ENCODE data around the gene IGLL5.
"Not testable (repeated sequence)": the region's sequence is repeated elsewhere in the genome, so short reads cannot be mapped to it uniquely, and the experiment has no call there.

Gene IGLL5

GRCh38 chr22:22916215-22916951, 28.8 kb downstream of the IGLL5 start:
- Histone ChIP-seq H3K36me3 (ENCODE audit: control insufficient read depth in 1 of 2, insufficient read depth in 2 of 2, low read length in 2 of 2) (no peaks in the 10 kb centered on the region), H3K4me1 (ENCODE audit: control insufficient read depth in 1 of 2, insufficient read depth in 2 of 2, low read length in 2 of 2) (no peaks in the 10 kb centered on the region), H3K9ac (ENCODE audit: low read depth in 1 of 2, low read length in 2 of 2) (no peak overlapping the region), H3K4me3 (ENCODE audit: low read depth in 1 of 2, low read length in 2 of 2) (no peak overlapping the region), H3K27ac (ENCODE audit: low read depth, low read length) (no peak overlapping the region), H3K9me3 (ENCODE audit: control insufficient read depth in 1 of 2, low read length in 2 of 2) (no peaks in the 10 kb centered on the region), H3K27me3 (ENCODE audit: control insufficient read depth in 1 of 2, insufficient read depth in 2 of 2, low read length in 2 of 2) (no peaks in the 10 kb centered on the region)

- H3K36me3 ChIP-seq (ENCODE audit: control insufficient read depth in 1 of 2, insufficient read depth in 2 of 2, low read length in 2 of 2): no peaks in the 10 kb centered on the region
- no peak overlapping the region for H3K27ac ChIP-seq (ENCODE audit: low read depth, low read length)
- no peaks in the 10 kb centered on the region for H3K9me3 ChIP-seq (ENCODE audit: control insufficient read depth in 1 of 2, low read length in 2 of 2)
- H3K4me3 ChIP-seq (ENCODE audit: low read depth in 1 of 2, low read length in 2 of 2): no peak overlapping the region
- no peak overlapping the region for H3K9ac ChIP-seq (ENCODE audit: low read depth in 1 of 2, low read length in 2 of 2)
- H3K27me3 ChIP-seq (ENCODE audit: control insufficient read depth in 1 of 2, insufficient read depth in 2 of 2, low read length in 2 of 2): no peaks in the 10 kb centered on the region
- no peaks in the 10 kb centered on the region for H3K4me1 ChIP-seq (ENCODE audit: control insufficient read depth in 1 of 2, insufficient read depth in 2 of 2, low read length in 2 of 2)
These were observed 29.3 kb downstream of the IGLL5 start for GRCh38 chr22:22916952-22917290.

GRCh38 chr22:22917377-22917776, 29.8 kb downstream of the IGLL5 start:
- H3K9me3 ChIP-seq (ENCODE audit: control insufficient read depth in 1 of 2, low read length in 2 of 2): no peaks in the 10 kb centered on the region
- no peak overlapping the region for H3K4me3 ChIP-seq (ENCODE audit: low read depth in 1 of 2, low read length in 2 of 2)
- H3K27ac ChIP-seq (ENCODE audit: low read depth, low read length): no peak overlapping the region
- H3K4me1 ChIP-seq (ENCODE audit: control insufficient read depth in 1 of 2, insufficient read depth in 2 of 2, low read length in 2 of 2): no peaks in the 10 kb centered on the region
- H3K27me3 ChIP-seq (ENCODE audit: control insufficient read depth in 1 of 2, insufficient read depth in 2 of 2, low read length in 2 of 2): no peaks in the 10 kb centered on the region
- H3K36me3 ChIP-seq (ENCODE audit: control insufficient read depth in 1 of 2, insufficient read depth in 2 of 2, low read length in 2 of 2): no peaks in the 10 kb centered on the region
- no peak overlapping the region for H3K9ac ChIP-seq (ENCODE audit: low read depth in 1 of 2, low read length in 2 of 2)

GRCh38 chr22:22918297-22918965, 30.8 kb downstream of the IGLL5 start:
- Histone ChIP-seq H3K27me3 (ENCODE audit: control insufficient read depth in 1 of 2, insufficient read depth in 2 of 2, low read length in 2 of 2) (no peaks in the 10 kb centered on the region), H3K4me1 (ENCODE audit: control insufficient read depth in 1 of 2, insufficient read depth in 2 of 2, low read length in 2 of 2) (no peaks in the 10 kb centered on the region), H3K9me3 (ENCODE audit: control insufficient read depth in 1 of 2, low read length in 2 of 2) (no peaks in the 10 kb centered on the region), H3K36me3 (ENCODE audit: control insufficient read depth in 1 of 2, insufficient read depth in 2 of 2, low read length in 2 of 2) (no peaks in the 10 kb centered on the region), H3K4me3 (ENCODE audit: low read depth in 1 of 2, low read length in 2 of 2) (no peak overlapping the region), H3K9ac (ENCODE audit: low read depth in 1 of 2, low read length in 2 of 2) (no peak overlapping the region), H3K27ac (ENCODE audit: low read depth, low read length) (no peak overlapping the region)

GRCh38 chr22:22919041-22919440, 31.4 kb downstream of the IGLL5 start:
- H3K9me3 ChIP-seq (ENCODE audit: control insufficient read depth in 1 of 2, low read length in 2 of 2): no peaks in the 10 kb centered on the region
- no peaks in the 10 kb centered on the region for H3K27me3 ChIP-seq (ENCODE audit: control insufficient read depth in 1 of 2, insufficient read depth in 2 of 2, low read length in 2 of 2)
- no peak overlapping the region for H3K27ac ChIP-seq (ENCODE audit: low read depth, low read length)
- no peak overlapping the region for H3K9ac ChIP-seq (ENCODE audit: low read depth in 1 of 2, low read length in 2 of 2)
- H3K4me1 ChIP-seq (ENCODE audit: control insufficient read depth in 1 of 2, insufficient read depth in 2 of 2, low read length in 2 of 2): no peaks in the 10 kb centered on the region
- H3K36me3 ChIP-seq (ENCODE audit: control insufficient read depth in 1 of 2, insufficient read depth in 2 of 2, low read length in 2 of 2): no peaks in the 10 kb centered on the region
- H3K4me3 ChIP-seq (ENCODE audit: low read depth in 1 of 2, low read length in 2 of 2): no peak overlapping the region

GRCh38 chr22:22920104-22920654, 32.6 kb downstream of the IGLL5 start:
- no peak overlapping the region for H3K27ac ChIP-seq (ENCODE audit: low read depth, low read length)
- H3K36me3 ChIP-seq (ENCODE audit: control insufficient read depth in 1 of 2, insufficient read depth in 2 of 2, low read length in 2 of 2): no peaks in the 10 kb centered on the region
- no peak overlapping the region for H3K4me3 ChIP-seq (ENCODE audit: low read depth in 1 of 2, low read length in 2 of 2)
- no peaks in the 10 kb centered on the region for H3K4me1 ChIP-seq (ENCODE audit: control insufficient read depth in 1 of 2, insufficient read depth in 2 of 2, low read length in 2 of 2)
- H3K27me3 ChIP-seq (ENCODE audit: control insufficient read depth in 1 of 2, insufficient read depth in 2 of 2, low read length in 2 of 2): no peaks in the 10 kb centered on the region
- H3K9ac ChIP-seq (ENCODE audit: low read depth in 1 of 2, low read length in 2 of 2): no peak overlapping the region
- H3K9me3 ChIP-seq (ENCODE audit: control insufficient read depth in 1 of 2, low read length in 2 of 2): no peaks in the 10 kb centered on the region

- no peaks in the 10 kb centered on the region for H3K27me3 ChIP-seq (ENCODE audit: control insufficient read depth in 1 of 2, insufficient read depth in 2 of 2, low read length in 2 of 2)
- no peak overlapping the region for H3K27ac ChIP-seq (ENCODE audit: low read depth, low read length)
- no peaks in the 10 kb centered on the region for H3K4me1 ChIP-seq (ENCODE audit: control insufficient read depth in 1 of 2, insufficient read depth in 2 of 2, low read length in 2 of 2)
- no peaks in the 10 kb centered on the region for H3K36me3 ChIP-seq (ENCODE audit: control insufficient read depth in 1 of 2, insufficient read depth in 2 of 2, low read length in 2 of 2)
- H3K4me3 ChIP-seq (ENCODE audit: low read depth in 1 of 2, low read length in 2 of 2): no peak overlapping the region
- H3K9ac ChIP-seq (ENCODE audit: low read depth in 1 of 2, low read length in 2 of 2): no peak overlapping the region
- no peaks in the 10 kb centered on the region for H3K9me3 ChIP-seq (ENCODE audit: control insufficient read depth in 1 of 2, low read length in 2 of 2)
These were observed 33.4 kb downstream of the IGLL5 start for GRCh38 chr22:22920910-22921550.

GRCh38 chr22:22921575-22921974, 34.0 kb downstream of the IGLL5 start:
- Histone ChIP-seq H3K9me3 (ENCODE audit: control insufficient read depth in 1 of 2, low read length in 2 of 2) (no peaks in the 10 kb centered on the region), H3K4me3 (ENCODE audit: low read depth in 1 of 2, low read length in 2 of 2) (no peak overlapping the region), H3K27me3 (ENCODE audit: control insufficient read depth in 1 of 2, insufficient read depth in 2 of 2, low read length in 2 of 2) (no peaks in the 10 kb centered on the region), H3K27ac (ENCODE audit: low read depth, low read length) (no peak overlapping the region), H3K4me1 (ENCODE audit: control insufficient read depth in 1 of 2, insufficient read depth in 2 of 2, low read length in 2 of 2) (no peaks in the 10 kb centered on the region), H3K36me3 (ENCODE audit: control insufficient read depth in 1 of 2, insufficient read depth in 2 of 2, low read length in 2 of 2) (no peaks in the 10 kb centered on the region), H3K9ac (ENCODE audit: low read depth in 1 of 2, low read length in 2 of 2) (no peak overlapping the region)

- not testable (repeated sequence) for H3K27me3 ChIP-seq (ENCODE audit: control insufficient read depth in 1 of 2, insufficient read depth in 2 of 2, low read length in 2 of 2); H3K4me1 ChIP-seq (ENCODE audit: control insufficient read depth in 1 of 2, insufficient read depth in 2 of 2, low read length in 2 of 2); H3K36me3 ChIP-seq (ENCODE audit: control insufficient read depth in 1 of 2, insufficient read depth in 2 of 2, low read length in 2 of 2); H3K4me3 ChIP-seq (ENCODE audit: low read depth in 1 of 2, low read length in 2 of 2); H3K9ac ChIP-seq (ENCODE audit: low read depth in 1 of 2, low read length in 2 of 2); H3K27ac ChIP-seq (ENCODE audit: low read depth, low read length); H3K9me3 ChIP-seq (ENCODE audit: control insufficient read depth in 1 of 2, low read length in 2 of 2)
These were observed 34.7 kb downstream of the IGLL5 start for GRCh38 chr22:22922092-22922953.

Measured in duodenal mucosa (tissue), 2 donors.